Naive thymus-derived CD4-positive, alpha-beta T cell (primary cell): ENCODE measurements around the gene SLIT3. TPM values are rescaled to one million over a fixed set of nuclear protein-coding genes. Genes with fewer than 3 reads are reported as not detected.

Experiments
- ATAC-seq: fragments of 150-1000 bp; cut with Tn5 transposase; 2 replicates; pipeline ENCODE4 v1.10.0; 2021; ENCODE audit warnings: mild to moderate bottlenecking, moderate library complexity
- CTCF ChIA-PET: fragments of 350-600 bp; sonication (Branson Sonifier 250); formaldehyde crosslinking; loops from one replicate; lab custom pipeline; 2021; ENCODE audit warnings: antibody characterized with exemption; lab: Charles Lee
- POLR2A ChIA-PET: fragments of 350-600 bp; sonication (Branson Sonifier 250); formaldehyde crosslinking; loops from one replicate; lab custom pipeline; 2021; ENCODE audit warnings: antibody characterized with exemption, inconsistent platforms; lab: Charles Lee
- DNase-seq, 9 donors: peaks; one replicate each; pipeline versions ENCODE4 v3.0.0 to v3.0.0-alpha.2; 2020 to 2022; ENCODE audit warnings: mixed read lengths in 1 of 9
- H3K27ac ChIP-seq: one replicate; pipeline ENCODE4 v1.7.0; 2013; ENCODE audit warnings: mild to moderate bottlenecking, low read depth, low read length, moderate library complexity
- H3K27me3 ChIP-seq, 2 donors: one replicate each; pipeline ENCODE4 v1.7.0; 2013; ENCODE audit warnings: low read length in 2 of 2, mild to moderate bottlenecking in 2 of 2, moderate library complexity in 2 of 2; ENCODE audit not compliant: control insufficient read depth in 2 of 2, insufficient read depth in 2 of 2
- H3K36me3 ChIP-seq, 3 experiments: 1 replicate in 2 of 3; 2 replicates in 1 of 3; pipeline ENCODE4 v1.7.0; 2013; ENCODE audit warnings: low read length in 3 of 3, mild to moderate bottlenecking in 3 of 3, moderate library complexity in 1 of 3; ENCODE audit not compliant: insufficient read depth in 3 of 3, control insufficient read depth in 2 of 3
- H3K4me1 ChIP-seq, 2 donors: one replicate each; pipeline ENCODE4 v1.7.0; 2013; ENCODE audit warnings: low read length in 2 of 2, mild to moderate bottlenecking in 2 of 2, moderate library complexity in 1 of 2; ENCODE audit not compliant: control insufficient read depth in 2 of 2, insufficient read depth in 2 of 2
- H3K4me3 ChIP-seq: 2 replicates; pipeline ENCODE4 v1.7.0; 2013; ENCODE audit warnings: mild to moderate bottlenecking, low read length
- H3K9me3 ChIP-seq, 3 experiments: 1 replicate in 2 of 3; 2 replicates in 1 of 3; pipeline ENCODE4 v1.7.0; 2013; ENCODE audit warnings: low read length in 3 of 3; ENCODE audit not compliant: control insufficient read depth in 2 of 3
- H3K27ac Mint-ChIP-seq, 9 donors: one replicate each; pipeline ENCODE4 v1.8.0; 2020 to 2022; ENCODE audit warnings: mixed read lengths in 9 of 9, mild to moderate bottlenecking in 8 of 9, moderate library complexity in 5 of 9, inconsistent platforms in 2 of 9
- H3K27me3 Mint-ChIP-seq, 5 donors: one replicate each; pipeline ENCODE4 v1.8.0; 2021 to 2022; ENCODE audit warnings: mixed read lengths in 5 of 5, mild to moderate bottlenecking in 1 of 5
- H3K36me3 Mint-ChIP-seq, 5 donors: one replicate each; pipeline ENCODE4 v1.8.0; 2020 to 2022; ENCODE audit warnings: mixed read lengths in 5 of 5, mild to moderate bottlenecking in 3 of 5, inconsistent platforms in 1 of 5
- H3K4me1 Mint-ChIP-seq, 7 donors: one replicate each; pipeline ENCODE4 v1.8.0; 2020 to 2022; ENCODE audit warnings: mixed read lengths in 7 of 7, mild to moderate bottlenecking in 3 of 7, inconsistent platforms in 1 of 7
- H3K4me3 Mint-ChIP-seq, 10 donors: one replicate each; pipeline ENCODE4 v1.8.0; 2020 to 2022; ENCODE audit warnings: mild to moderate bottlenecking in 10 of 10, mixed read lengths in 10 of 10, moderate library complexity in 6 of 10, inconsistent platforms in 2 of 10
- H3K9me3 Mint-ChIP-seq, 11 donors: one replicate each; pipeline ENCODE4 v1.8.0; 2020 to 2022; ENCODE audit warnings: mixed read lengths in 11 of 11, mild to moderate bottlenecking in 4 of 11, inconsistent platforms in 1 of 11, moderate library complexity in 1 of 11
- intact Hi-C, 2 donors: fragments of 100-400 bp; cut with micrococcal nuclease; formaldehyde crosslinking; loops; one replicate each; pipeline ENCODE4 v1.15.1; 2023
- polyA plus RNA-seq, 2 donors: library from polyadenylated mRNA; unstranded; fragments of 300-500 nt; fragmentation: Illumina TruSeq; gene quantifications; one replicate each; pipeline ENCODE4 v1.2.3, GENCODE V29; 2021
- total RNA-seq, 6 experiments: library from RNA in 5 of 6; stranded (reverse) in 5 of 6; gene quantifications; 1 replicate in 5 of 6; 2 replicates in 1 of 6; pipeline ENCODE4 v1.2.3 and lab custom pipeline; 2021 to 2026

SLIT3 gene
- total and polyA plus RNA-seq, 7 experiments from 2014 or later: 0.34 TPM; not detected in 6

- ChIA-PET CTCF (no interaction called here), POLR2A (no interaction called here)
- Mint-ChIP-seq H3K36me3 (no peaks in the 10 kb centered on the region), H3K27ac (no peak overlapping the region), H3K4me1 (no peaks in the 10 kb centered on the region), H3K4me3 (no peak overlapping the region), H3K9me3 (peaks cover 0 to 4% (median 0%) of the 10 kb centered on the region in 11 donors), H3K27me3 (peaks cover 0 to 11% (median 3%) of the 10 kb centered on the region in 5 donors)
- intact Hi-C loops: no loop called here
- H3K4me1 ChIP-seq: no peaks in the 10 kb centered on the region
- no peak overlapping the region for H3K27ac ChIP-seq
- no peaks in the 10 kb centered on the region for H3K27me3 ChIP-seq
- H3K36me3 ChIP-seq: no peaks in the 10 kb centered on the region
- no peak overlapping the region for H3K4me3 ChIP-seq
- H3K9me3 ChIP-seq: no peaks in the 10 kb centered on the region
- DNase-seq (no peak), ATAC-seq (no peak)
Measured at GRCh38 chr5:169221519-169221918, 79.4 kb downstream of the SLIT3 start.

- ChIA-PET CTCF (no interaction called here), POLR2A (no interaction called here)
- H3K27me3 ChIP-seq: no peaks in the 10 kb centered on the region
- no peaks in the 10 kb centered on the region for H3K9me3 ChIP-seq
- no peaks in the 10 kb centered on the region for H3K4me1 ChIP-seq
- Mint-ChIP-seq H3K4me1 (no peaks in the 10 kb centered on the region), H3K36me3 (no peaks in the 10 kb centered on the region), H3K4me3 (no peak overlapping the region), H3K9me3 (peaks cover 0 to 4% (median 0%) of the 10 kb centered on the region in 11 donors), H3K27ac (no peak overlapping the region), H3K27me3 (peaks cover 0 to 14% (median 3%) of the 10 kb centered on the region in 5 donors)
- intact Hi-C loops: no loop called here
- H3K27ac ChIP-seq: no peak overlapping the region
- no peak for ATAC-seq
- no peak for DNase-seq
- no peaks in the 10 kb centered on the region for H3K36me3 ChIP-seq
- H3K4me3 ChIP-seq: no peak overlapping the region
Measured at GRCh38 chr5:169219961-169220360, 81.0 kb downstream of the SLIT3 start.

DNA sequence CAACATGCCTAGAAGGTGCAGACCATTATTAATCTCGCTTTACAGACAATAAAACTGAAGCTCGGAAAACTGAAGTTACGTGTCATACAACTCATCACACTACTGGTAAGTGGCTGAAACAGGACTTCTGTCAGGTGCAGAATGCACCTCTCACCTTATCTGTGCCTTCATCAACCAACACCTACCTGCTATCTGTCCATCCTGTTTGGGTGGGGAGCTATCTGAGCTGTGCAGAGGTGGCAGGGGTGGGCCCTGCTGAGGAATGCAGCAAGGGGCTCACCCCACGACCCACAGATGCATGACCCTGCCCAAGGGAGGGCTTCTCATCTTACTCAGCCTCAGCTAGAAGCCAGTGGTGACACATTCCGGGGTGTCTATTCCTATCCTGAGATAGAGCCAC lies 81.6 kb downstream of the SLIT3 start:
- H3K27ac Mint-ChIP-seq: no peak overlapping the region
- ATAC-seq: peak; percentile 8
- intact Hi-C loops: no loop called here
- H3K9me3 ChIP-seq: no peaks in the 10 kb centered on the region
- H3K4me1 ChIP-seq: no peaks in the 10 kb centered on the region
- no peaks in the 10 kb centered on the region for H3K36me3 Mint-ChIP-seq
- H3K27ac ChIP-seq: no peak overlapping the region
- peaks cover 0 to 18% (median 6%) of the 10 kb centered on the region in 5 donors for H3K27me3 Mint-ChIP-seq
- no peaks in the 10 kb centered on the region for H3K36me3 ChIP-seq
- H3K4me3 Mint-ChIP-seq: no peak overlapping the region
- no peak for DNase-seq
- ChIA-PET CTCF (no interaction called here), POLR2A (no interaction called here)
- H3K27me3 ChIP-seq: no peaks in the 10 kb centered on the region
- H3K4me3 ChIP-seq: no peak overlapping the region
- H3K9me3 Mint-ChIP-seq: peaks cover 0 to 4% (median 0%) of the 10 kb centered on the region in 11 donors
- H3K4me1 Mint-ChIP-seq: no peaks in the 10 kb centered on the region

GRCh38 chr5:169218861-169219260 lies 82.1 kb downstream of the SLIT3 start:
- intact Hi-C loops: no loop called here
- H3K4me1 Mint-ChIP-seq: no peaks in the 10 kb centered on the region

DNA sequence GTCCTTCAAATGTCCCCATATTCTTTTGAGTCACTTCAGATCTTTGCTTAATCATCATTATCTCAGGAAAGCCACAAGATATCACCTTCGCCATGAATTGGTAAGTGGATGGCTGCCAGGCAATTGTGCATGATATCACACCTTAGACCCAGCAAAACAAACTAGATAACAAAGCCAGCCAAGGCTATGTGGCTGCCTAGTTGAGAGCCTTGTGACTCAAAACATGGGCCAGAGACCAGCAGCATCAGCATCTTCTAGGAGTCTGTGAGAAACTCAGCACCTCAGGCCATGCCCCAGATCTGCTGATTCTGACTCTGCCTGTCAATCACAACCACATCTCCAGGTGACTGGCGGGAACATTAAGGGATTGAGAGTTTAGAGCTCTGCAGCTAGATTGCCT lies 82.8 kb downstream of the SLIT3 start:
- H3K27ac Mint-ChIP-seq: no peak overlapping the region
- H3K4me1 Mint-ChIP-seq: no peaks in the 10 kb centered on the region
- H3K27me3 ChIP-seq: no peaks in the 10 kb centered on the region
- ChIA-PET POLR2A (no interaction called here), CTCF (no interaction called here)
- intact Hi-C loops: no loop called here
- no peaks in the 10 kb centered on the region for H3K9me3 ChIP-seq
- H3K4me3 Mint-ChIP-seq: no peak overlapping the region
- peaks cover 0 to 5% (median 0%) of the 10 kb centered on the region in 11 donors for H3K9me3 Mint-ChIP-seq
- no peaks in the 10 kb centered on the region for H3K36me3 Mint-ChIP-seq
- H3K4me3 ChIP-seq: no peak overlapping the region
- DNase-seq (no peak), ATAC-seq (no peak)
- H3K27ac ChIP-seq: no peak overlapping the region
- no peaks in the 10 kb centered on the region for H3K36me3 ChIP-seq
- H3K27me3 Mint-ChIP-seq: peaks cover 0 to 18% (median 6%) of the 10 kb centered on the region in 5 donors
- no peaks in the 10 kb centered on the region for H3K4me1 ChIP-seq

More at GRCh38 chr5:169218861-169219260, 82.1 kb downstream of the SLIT3 start:
- Histone ChIP-seq H3K4me3 (no peak overlapping the region), H3K36me3 (no peaks in the 10 kb centered on the region), H3K27ac (no peak overlapping the region), H3K4me1 (no peaks in the 10 kb centered on the region), H3K27me3 (no peaks in the 10 kb centered on the region), H3K9me3 (no peaks in the 10 kb centered on the region)
- peaks cover 0 to 4% (median 0%) of the 10 kb centered on the region in 11 donors for H3K9me3 Mint-ChIP-seq
- no peak overlapping the region for H3K27ac Mint-ChIP-seq
- ChIA-PET CTCF (no interaction called here), POLR2A (no interaction called here)
- peaks cover 0 to 18% (median 6%) of the 10 kb centered on the region in 5 donors for H3K27me3 Mint-ChIP-seq
- DNase-seq (no peak), ATAC-seq (peak; percentile 16)
- H3K4me3 Mint-ChIP-seq: no peak overlapping the region
- H3K36me3 Mint-ChIP-seq: no peaks in the 10 kb centered on the region

DNA sequence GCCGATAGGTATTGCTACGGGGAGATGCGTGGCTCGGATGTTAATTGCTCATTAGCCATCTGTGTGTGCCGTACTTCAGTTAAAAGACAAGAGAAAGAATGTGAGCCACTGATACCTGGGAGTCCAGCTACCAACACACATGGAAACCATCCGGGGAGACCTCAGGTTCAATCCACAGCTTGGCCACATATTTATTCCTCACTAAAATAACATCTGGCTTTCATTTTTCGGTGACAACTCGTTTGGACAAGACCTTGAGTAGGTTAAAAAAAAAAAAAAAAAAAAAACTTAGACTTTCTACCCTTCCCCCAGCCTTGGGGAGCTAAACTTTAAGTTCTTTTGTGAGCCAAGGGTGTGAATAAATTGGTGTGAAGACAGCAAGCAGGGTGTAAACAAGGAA lies 84.1 kb downstream of the SLIT3 start:
- Histone ChIP-seq H3K27me3 (no peaks in the 10 kb centered on the region), H3K27ac (no peak overlapping the region), H3K4me3 (no peak overlapping the region), H3K36me3 (no peaks in the 10 kb centered on the region), H3K4me1 (no peaks in the 10 kb centered on the region), H3K9me3 (no peaks in the 10 kb centered on the region)
- intact Hi-C loops: no loop called here
- ATAC-seq: no peak
- Mint-ChIP-seq H3K9me3 (peaks cover 0 to 9% (median 0%) of the 10 kb centered on the region in 11 donors), H3K27me3 (peaks cover 0 to 18% (median 6%) of the 10 kb centered on the region in 5 donors), H3K36me3 (no peaks in the 10 kb centered on the region), H3K27ac (no peak overlapping the region), H3K4me3 (no peak overlapping the region), H3K4me1 (no peaks in the 10 kb centered on the region)
- POLR2A ChIA-PET: no interaction called here
- no peak for DNase-seq
- CTCF ChIA-PET: interaction anchor here (0.6 kb wide), 1 partner anchor 14 kb away, joined by 4 read pairs; no protein-coding TSS in a partner anchor

GRCh38 chr5:169213479-169213878 lies 87.5 kb downstream of the SLIT3 start:
- peaks cover 0 to 17% (median 7%) of the 10 kb centered on the region in 11 donors for H3K9me3 Mint-ChIP-seq
- Histone ChIP-seq H3K4me1 (no peaks in the 10 kb centered on the region), H3K27ac (no peak overlapping the region), H3K36me3 (no peaks in the 10 kb centered on the region), H3K9me3 (no peaks in the 10 kb centered on the region), H3K27me3 (no peaks in the 10 kb centered on the region), H3K4me3 (no peak overlapping the region)
- peaks cover 0 to 13% (median 5%) of the 10 kb centered on the region in 5 donors for H3K27me3 Mint-ChIP-seq
- ATAC-seq: no peak
- H3K27ac Mint-ChIP-seq: no peak overlapping the region
- ChIA-PET POLR2A (no interaction called here), CTCF (no interaction called here)
- H3K4me1 Mint-ChIP-seq: no peaks in the 10 kb centered on the region
- DNase-seq: no peak
- no peak overlapping the region for H3K4me3 Mint-ChIP-seq
- intact Hi-C loops: no loop called here
- no peaks in the 10 kb centered on the region for H3K36me3 Mint-ChIP-seq
